ENCODE data around the gene SMCO4. TPM values are rescaled to one million over a fixed set of nuclear protein-coding genes. Genes with fewer than 3 reads are reported as not detected.

The SMCO4 gene
- total RNA-seq, 1 donor from 2014 or later, result 12.7 TPM

GRCh38 chr11:93512949-93513667 is 30.1 kb downstream of the SMCO4 start:
- TF ChIP-seq CTCF (IDR thresholded peaks at IDR 0.05; ENCODE audit: insufficient read depth, low read length, poor library complexity, severe bottlenecking), result no peak
- Histone ChIP-seq H3K36me3 (ENCODE audit: control insufficient read depth, insufficient read depth, low read length) (no peaks in the 10 kb centered on the region), H3K4me3 (ENCODE audit: low read depth, low read length) (no peak overlapping the region), H3K27me3 (ENCODE audit: control insufficient read depth, insufficient read depth, low read length) (no peaks in the 10 kb centered on the region)
- no peak for DNase-seq (ENCODE audit: low read depth)

- Histone ChIP-seq H3K27me3 (ENCODE audit: control insufficient read depth, insufficient read depth, low read length) (no peaks in the 10 kb centered on the region), H3K36me3 (ENCODE audit: control insufficient read depth, insufficient read depth, low read length) (no peaks in the 10 kb centered on the region), H3K4me3 (ENCODE audit: low read depth, low read length) (no peak overlapping the region)
- no peak for TF ChIP-seq CTCF (IDR thresholded peaks at IDR 0.05; ENCODE audit: insufficient read depth, low read length, poor library complexity, severe bottlenecking)
- no peak for DNase-seq (ENCODE audit: low read depth)
Measured at GRCh38 chr11:93512073-93512475, 31.1 kb downstream of the SMCO4 start.

- Histone ChIP-seq H3K27me3 (ENCODE audit: control insufficient read depth, insufficient read depth, low read length) (no peaks in the 10 kb centered on the region), H3K4me3 (ENCODE audit: low read depth, low read length) (no peak overlapping the region), H3K36me3 (ENCODE audit: control insufficient read depth, insufficient read depth, low read length) (no peaks in the 10 kb centered on the region)
- no peak for TF ChIP-seq CTCF (IDR thresholded peaks at IDR 0.05; ENCODE audit: insufficient read depth, low read length, poor library complexity, severe bottlenecking)
- no peak for DNase-seq (ENCODE audit: low read depth)
Measured at GRCh38 chr11:93510196-93510873, 32.9 kb downstream of the SMCO4 start.

GRCh38 chr11:93507517-93507916 is 35.7 kb downstream of the SMCO4 start:
- Histone ChIP-seq H3K4me3 (ENCODE audit: low read depth, low read length) (no peak overlapping the region), H3K27me3 (ENCODE audit: control insufficient read depth, insufficient read depth, low read length) (no peaks in the 10 kb centered on the region), H3K36me3 (ENCODE audit: control insufficient read depth, insufficient read depth, low read length) (no peaks in the 10 kb centered on the region)
- no peak for DNase-seq (ENCODE audit: low read depth)
- no peak for TF ChIP-seq CTCF (IDR thresholded peaks at IDR 0.05; ENCODE audit: insufficient read depth, low read length, poor library complexity, severe bottlenecking)

GRCh38 chr11:93505703-93506102 is 37.5 kb downstream of the SMCO4 start:
- Histone ChIP-seq H3K36me3 (ENCODE audit: control insufficient read depth, insufficient read depth, low read length) (no peaks in the 10 kb centered on the region), H3K27me3 (ENCODE audit: control insufficient read depth, insufficient read depth, low read length) (no peaks in the 10 kb centered on the region), H3K4me3 (ENCODE audit: low read depth, low read length) (no peak overlapping the region)
- DNase-seq (ENCODE audit: low read depth), result no peak
- no peak for TF ChIP-seq CTCF (IDR thresholded peaks at IDR 0.05; ENCODE audit: insufficient read depth, low read length, poor library complexity, severe bottlenecking)
